HG03159 (cell line): ENCODE results near the gene KRT16.
"Not testable (repeated sequence)": the region's sequence is repeated elsewhere in the genome, so short reads cannot be mapped to it uniquely, and the experiment has no call there.

ENCODE experiments used
- ATAC-seq: cut with Tn5 transposase; IDR thresholded peaks from one replicate; pipeline ENCODE4 v1.9.1; 2021; ENCODE audit warnings: mild to moderate bottlenecking, moderate library complexity; ENCODE audit not compliant: unreplicated experiment

Gene KRT16

DNA sequence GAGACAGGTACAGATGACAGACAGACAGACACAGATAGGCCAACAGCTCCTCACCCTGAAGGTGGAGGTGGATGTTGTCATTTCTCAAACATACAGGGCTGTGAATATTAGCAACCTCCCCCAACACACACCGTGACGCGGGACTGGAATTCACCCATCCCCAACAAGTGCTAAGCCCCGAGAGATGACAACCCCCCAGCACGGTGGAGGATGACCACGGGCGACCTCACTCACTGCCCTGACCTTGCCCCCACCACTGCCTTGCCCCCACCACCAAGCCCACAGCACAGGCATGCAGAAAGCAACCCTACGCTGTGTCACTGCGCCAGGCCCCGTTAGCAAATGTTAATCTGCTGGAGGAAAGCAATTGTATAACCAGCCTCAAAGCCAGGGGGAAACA is 16.7 kb upstream of the KRT16 start:
- no peak for ATAC-seq

DNA sequence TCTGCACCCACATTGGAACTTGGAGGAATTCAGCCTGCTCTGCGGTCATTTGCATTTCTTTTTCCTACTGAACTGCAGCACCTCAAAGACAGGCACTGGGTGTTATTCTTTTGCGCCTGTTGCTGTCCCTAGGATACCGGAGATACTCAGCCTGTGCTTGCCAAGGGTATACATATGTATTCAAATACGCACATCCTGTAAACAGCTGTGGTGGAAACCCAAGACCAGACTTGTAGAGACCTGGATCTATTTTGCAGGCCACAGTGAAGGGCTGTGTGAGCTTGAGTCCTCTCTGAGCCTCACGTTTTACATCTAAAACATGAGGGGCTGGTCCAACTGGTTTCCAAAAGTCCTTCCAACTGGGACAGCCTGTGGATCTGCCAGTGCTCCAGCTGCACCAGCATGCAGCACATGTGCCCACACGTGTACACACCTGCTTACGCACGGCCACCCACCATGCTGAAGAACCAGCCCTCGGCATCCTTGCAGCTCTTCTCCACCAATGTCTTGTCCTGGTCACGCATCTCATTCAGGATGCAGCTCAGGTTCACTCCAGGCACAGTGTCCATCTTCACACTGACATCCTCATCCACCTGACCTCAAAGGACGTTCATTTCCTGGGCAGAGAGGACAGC is 16.2 kb upstream of the KRT16 start:
- ATAC-seq, result not testable (repeated sequence)

DNA sequence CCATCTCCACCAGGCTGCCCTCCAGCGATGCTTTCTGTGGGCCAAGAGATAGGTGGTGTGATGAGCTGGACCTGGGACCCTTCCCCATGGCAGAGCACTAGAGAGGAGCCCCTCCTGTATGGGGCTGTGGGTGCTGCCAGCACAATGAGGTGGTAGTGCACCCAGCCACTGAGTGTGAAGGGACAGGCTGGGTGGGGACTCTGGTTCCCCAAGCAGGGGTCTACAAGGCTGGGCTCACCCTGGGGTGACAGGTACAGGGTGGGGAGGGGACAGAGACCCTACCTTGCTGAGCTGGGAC is 15.5 kb upstream of the KRT16 start:
- not testable (repeated sequence) for ATAC-seq

DNA sequence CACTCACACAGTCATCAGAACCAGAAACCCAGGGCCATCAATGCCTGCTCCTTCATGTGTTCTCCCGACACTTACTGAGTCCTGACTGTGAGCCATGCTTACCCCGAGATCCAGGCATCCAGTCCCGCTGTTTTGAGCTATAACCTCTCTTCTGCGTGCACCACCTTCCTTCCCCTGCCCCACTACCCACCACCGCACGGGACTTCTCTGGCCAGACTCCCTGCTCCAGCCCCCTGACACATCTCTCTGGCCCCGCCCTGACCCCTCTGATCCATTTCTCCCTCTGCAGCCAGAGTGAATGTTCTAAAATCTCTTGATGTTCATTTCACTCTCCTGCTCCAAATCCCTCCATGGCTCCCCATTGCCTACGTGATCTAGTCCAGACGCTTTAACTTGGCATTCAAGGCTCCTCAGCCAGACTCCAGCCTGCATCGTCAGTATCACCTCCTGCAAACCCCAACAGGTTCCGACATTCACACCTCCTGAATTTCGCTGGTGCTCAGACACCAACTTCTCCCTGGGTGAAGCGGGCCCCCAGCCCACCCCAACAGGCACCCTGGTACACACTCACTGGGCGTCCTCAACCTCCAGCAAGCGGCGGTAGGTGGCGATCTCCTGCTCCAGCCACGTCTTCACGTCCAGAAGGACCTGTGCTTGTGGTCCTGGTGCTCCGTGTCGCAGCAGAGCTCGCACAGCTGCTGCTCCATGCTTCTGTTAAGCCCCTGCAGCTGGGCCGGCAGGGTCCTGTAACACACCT is 14.9 kb upstream of the KRT16 start:
- ATAC-seq, result no peak

DNA sequence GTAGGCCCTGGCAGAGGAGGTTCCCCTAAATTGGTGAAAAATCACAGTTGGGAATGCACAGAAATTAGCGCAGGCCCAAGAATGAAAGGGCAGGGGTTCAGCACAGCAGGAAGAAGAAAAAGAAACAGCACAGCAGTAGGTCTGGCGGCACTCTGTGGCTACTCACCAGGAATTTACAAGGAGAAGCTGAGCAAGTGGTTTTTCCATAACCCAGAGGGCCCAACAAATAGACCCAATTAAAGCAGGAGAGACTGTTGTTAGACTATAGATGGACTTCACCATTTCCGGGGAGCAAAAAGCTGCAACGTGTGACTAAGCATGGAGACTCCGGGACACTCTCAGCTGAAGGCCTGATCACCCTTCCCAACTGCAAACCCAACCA is 14.3 kb upstream of the KRT16 start:
- not testable (repeated sequence) for ATAC-seq

DNA sequence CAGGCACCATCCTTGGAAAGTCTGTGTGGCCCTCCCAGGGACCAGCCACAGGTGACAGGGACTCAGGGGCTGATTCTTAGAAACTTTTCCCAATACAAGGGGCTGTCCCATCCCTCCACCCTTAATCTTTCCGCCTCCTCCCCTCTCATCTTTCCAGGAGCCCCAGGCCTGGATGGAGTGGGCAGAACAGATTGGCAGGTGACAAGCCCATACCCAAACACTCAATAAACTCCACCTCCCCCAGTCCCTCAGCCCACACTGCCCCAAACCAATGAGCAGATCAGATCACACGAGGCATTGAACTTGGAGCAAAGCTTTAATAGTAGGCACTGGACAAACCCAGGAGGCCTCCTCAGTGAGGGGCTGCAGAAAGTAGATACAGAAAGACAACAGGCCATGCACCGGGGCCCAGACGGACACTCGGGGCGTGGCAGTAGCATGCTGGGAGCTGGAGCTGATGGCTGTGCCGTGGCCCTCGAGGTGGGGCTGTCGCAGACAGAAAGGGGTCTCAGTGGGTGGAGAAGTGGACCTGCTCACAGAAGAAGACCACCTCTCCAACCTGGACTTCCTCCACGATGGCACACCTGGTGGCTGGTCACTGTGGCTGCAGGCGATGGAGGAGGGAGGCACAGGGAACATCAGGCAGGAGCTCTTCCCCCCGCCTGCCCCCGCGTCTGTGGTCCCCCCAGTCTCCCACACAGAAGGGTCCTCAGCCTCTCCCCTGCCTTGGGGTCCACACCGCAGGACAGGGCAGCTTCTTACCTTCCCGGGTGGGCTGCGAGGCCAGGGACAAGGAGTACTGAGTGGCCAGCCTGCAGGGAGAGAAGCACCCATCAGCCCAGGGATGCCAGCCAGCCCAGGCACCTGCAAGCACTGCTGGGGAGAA is 13.7 kb upstream of the KRT16 start:
- not testable (repeated sequence) for ATAC-seq

DNA sequence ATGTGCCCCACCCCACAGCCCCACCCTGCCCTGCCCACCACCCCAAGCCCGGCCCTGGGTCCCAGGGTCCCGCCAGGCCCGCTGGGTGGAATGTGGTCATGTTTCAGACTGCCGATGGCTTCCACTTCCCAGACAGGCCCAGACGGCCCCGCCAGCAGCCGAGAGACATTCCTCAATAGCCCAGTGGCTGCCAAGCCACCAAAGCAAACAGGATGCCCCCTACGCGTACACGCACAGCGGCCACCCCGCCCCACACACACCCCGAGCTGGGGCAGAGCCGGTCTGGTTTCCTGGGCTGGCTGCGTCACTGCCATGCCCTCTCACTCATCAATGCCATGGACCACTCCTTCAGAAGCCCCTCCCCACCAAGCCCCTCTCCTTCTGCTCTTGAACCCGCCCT is 13.0 kb upstream of the KRT16 start:
- no peak for ATAC-seq

DNA sequence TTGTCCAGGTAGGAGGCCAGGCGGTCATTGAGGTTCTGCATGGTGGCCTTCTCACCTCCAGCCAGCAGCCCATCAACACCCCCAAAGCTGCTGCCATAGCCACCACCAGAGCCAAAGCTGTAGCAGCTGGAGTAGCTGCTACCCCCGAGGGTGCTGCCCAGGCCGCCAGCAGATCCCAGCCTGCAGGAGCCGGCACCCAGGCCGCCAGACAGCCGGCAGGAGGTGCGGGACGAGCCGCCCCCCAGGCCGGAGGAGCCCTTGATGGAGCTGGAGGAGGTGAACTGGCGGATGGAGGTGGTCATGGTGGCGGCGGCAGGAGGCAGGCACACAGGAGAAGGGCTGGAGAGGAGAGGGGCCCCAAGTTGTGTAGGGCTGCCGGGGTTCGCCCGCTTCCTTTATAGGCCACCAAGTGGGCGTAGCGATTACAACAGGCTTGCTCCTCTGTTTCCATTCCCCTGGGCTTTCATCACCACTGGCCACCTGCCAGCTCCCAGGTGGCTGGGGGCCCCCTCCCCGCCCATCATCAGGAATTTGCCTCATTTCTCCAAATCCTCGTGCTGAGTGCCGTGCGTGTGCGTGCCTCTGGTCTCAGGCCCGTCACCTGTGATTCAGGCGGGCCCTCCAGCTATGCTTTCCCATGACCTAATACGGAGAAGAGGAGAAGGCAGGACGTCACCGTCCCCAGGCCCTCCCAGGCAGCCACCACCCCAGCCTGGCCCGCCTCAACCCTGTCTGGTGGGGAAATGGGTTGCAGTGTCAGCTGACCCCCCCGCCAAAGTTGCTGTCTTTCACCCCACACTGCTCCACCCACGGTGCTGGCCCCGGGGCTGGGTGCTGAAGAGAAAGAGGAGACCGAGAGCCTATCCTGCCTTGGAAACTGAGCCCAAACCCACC is 11.9 kb upstream of the KRT16 start, which contains the start of gene KRT17:
TSS of gene KRT17 (minus strand) at position 368 of the 894 bp plus-strand sequence. CDS start at position 302, 66 bp downstream.
- ATAC-seq, result no peak

DNA sequence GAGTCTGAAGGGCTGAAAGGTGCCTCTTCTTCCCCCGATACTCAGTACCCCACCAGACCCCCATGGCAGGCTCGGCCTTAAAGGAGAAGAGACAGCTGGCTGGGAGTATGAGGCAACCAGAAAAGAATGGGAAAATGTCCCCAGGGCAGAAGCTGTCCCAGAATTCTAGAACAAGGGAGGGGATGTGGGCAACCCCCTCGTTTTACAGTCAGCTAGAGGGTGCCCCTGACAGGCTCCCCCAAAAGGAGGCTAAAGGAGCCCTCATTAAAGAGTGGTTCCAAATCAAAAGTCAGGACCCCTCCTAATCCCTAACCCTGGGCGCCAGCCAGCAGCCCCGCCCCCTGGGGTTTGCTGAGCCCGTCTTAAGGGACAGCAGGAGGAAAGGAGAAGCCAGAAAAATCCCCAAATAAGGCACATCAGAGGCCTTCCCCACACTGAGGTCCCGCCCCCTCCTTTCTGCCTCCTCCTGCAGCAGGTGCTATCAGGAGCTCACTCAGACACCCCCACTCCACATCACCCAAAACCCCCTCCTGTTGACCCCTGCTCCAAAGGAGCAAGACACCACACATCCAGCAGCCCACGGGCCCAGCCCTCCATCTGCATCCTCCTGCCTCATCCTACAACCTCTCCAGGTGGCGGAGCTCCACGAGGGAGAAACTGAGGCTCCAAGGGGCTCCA is 10.8 kb upstream of the KRT16 start:
- not testable (repeated sequence) for ATAC-seq

DNA sequence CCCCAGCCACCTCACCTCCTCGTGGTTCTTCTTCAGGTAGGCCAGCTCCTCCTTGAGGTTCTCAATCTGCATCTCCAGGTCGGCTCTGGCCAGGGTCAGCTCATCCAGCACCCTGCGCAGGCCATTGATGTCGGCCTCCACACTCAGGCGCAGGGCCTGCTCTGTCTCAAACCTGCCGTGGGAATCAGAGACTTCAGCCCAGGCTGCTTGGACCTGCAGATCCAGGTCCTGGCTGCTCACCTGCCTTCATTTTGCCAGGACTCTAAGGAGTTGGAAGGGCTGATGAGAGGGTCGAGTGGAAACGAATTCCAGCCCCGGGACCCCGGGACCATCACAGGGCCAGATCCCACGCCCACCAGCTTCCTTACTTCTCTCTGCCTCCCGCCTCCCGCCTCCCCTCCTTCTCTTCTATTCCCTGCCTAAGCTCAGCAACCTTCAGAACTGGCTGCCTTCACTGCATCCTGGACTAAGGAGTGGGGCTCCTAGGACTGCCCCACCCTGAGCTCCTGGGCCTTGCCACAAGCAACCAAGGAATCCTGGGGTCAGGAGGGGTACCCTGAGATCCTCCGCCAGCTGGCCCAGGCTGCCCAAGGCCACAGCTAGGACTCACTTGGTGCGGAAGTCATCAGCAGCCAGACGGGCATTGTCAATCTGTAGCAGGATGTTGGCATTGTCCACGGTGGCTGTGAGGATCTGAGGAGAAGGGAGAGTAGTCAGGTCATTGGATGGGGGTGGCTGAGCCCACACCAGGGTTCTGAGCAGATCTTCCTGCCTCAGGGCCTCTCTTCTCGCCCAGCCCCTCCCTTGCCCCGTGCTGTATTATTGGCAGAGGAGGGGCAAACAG is 10.0 kb upstream of the KRT16 start:
- ATAC-seq, result not testable (repeated sequence)

DNA sequence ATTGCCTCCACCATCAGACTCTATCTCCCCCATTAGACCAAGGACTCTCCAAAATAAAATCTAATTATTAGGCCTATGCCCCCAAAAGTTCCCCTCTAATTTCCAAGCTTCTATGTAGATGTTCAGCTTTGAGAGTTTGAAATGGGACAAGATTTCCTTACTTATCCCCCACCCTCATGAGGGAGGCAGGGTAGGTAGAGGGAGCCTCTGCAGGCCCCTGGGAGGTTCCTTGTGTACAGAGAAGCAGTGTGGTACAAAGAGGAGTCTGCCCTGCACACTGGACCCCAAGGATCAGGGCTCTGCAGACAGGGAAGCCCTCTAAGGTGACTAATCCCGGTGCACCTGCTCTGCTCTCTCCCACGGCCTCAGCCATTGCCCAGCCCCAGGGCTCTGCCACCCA is 9.3 kb upstream of the KRT16 start:
- no peak for ATAC-seq

DNA sequence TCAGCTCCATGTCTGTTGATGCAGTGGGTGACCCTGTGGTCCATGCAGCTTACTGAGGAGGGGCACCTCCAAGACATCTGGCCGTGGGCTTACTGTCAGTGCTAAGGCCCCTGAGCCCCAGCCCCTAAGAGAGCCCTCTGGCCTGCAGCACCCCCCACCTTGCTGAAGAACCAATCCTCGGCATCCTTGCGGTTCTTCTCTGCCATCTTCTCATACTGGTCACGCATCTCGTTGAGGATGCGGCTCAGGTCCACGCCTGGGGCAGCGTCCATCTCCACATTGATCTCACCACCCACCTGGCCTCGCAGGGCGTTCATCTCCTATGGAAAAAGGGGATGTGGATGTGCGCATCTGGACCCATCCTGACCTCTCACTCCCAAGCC is 8.9 kb upstream of the KRT16 start:
- not testable (repeated sequence) for ATAC-seq

DNA sequence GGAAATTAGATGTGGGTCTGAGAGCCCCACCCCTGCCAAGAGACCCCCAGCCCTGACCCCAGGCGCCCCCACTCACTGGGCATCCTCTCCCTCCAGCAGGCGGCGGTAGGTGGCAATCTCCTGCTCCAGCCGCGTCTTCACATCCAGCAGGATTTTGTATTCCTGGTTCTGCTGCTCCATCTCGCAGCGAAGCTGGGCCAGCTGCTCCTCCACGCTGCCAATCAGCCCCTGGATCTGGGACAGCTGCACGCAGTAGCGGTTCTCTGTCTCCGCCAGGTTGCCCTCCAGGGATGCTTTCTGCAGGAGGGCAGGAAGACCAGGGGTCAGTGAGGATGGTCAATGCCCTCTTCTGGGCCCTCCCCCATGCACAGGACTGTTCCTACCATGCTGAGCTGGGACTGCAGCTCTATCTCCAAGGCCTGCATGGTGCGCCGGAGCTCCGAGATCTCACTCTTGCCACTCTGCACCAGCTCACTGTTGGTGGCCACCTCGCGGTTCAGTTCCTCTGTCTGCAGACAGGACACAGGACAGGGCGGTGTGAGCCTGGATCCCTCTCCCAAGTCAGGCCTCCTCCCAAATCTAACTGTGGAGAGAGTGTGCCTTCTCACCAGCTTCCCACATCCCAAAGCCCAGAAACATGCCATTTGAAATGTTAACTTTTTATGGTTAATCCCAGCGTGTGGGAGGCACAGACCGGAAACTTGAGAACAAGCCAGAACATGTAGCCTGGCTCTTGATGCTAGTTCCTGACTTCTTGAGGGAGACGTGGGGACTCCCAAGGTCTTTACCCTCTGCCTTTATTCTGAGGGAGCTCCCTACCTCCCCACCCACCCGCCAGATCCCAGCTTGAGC is 8.2 kb upstream of the KRT16 start:
- no peak for ATAC-seq

DNA sequence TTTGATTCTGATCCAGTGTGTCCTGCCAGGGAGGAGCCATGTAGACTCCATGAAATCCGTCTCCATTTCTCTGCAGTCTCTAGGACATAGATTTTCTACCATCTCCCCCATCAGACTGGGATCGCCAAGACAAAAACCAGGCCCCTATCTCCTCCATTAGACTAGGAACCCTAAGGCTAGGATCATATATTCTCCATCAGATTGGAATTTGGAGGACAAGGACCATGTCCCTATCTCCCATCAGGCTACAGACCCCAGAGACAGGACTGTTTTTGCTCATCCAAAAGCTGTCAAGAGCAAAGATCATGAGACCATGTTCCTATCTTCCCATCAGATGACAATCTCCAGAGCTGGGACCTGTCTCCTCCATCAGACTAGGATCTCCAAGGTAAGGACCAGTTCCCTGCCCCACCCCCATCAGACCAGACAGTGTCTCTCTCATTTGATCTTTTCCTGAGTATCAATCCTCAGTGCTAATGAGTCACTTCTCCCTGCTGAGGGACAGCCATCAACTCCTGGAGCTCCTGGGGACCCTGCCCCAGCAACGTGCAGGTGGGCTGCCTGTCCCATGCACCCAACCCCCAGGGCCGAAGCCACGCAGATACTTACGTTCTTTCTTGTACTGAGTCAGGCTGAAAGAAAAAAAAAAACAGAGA is 7.5 kb upstream of the KRT16 start:
- not testable (repeated sequence) for ATAC-seq

DNA sequence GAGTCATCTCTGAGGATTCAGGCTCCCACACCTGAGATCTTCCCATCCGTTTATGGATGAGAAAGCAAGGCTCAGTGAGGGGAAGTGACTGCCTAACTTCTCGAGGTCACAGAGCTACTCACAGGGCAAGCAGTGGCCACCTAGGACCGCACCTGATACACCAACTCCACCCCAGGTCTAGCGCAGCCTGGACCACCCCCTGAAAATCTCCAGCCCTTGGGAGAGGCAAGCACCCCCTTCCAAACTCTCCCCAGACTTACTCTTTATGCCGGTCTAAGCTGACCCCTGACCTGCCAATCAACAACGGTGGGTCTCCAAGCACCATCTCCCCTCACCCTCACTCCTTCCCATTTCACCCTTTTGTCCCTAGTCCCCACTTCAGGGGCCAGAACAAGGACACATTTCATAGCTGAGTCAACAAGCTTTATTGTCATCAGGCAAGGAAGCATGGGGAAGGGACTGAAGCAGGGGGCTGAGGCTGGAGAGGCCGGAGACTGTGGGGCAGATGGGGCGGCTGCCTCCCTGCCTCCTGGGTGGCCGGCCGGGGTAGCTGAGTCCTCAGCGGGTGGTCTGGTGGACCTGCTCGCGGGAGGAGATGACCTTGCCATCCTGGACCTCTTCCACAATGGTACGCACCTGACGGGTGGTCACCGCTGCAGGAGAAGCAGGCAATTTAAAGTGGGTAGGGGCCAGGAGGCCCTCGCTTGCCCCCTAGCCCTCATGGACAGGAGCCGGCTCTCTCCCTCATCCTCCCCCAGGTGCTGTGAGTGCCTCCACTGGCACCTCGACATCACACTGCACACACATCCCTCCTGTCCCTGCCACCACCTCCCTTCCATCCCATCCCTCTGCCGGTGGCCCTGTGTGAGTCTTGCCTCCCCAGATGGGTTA is 6.7 kb upstream of the KRT16 start:
- no peak for ATAC-seq

DNA sequence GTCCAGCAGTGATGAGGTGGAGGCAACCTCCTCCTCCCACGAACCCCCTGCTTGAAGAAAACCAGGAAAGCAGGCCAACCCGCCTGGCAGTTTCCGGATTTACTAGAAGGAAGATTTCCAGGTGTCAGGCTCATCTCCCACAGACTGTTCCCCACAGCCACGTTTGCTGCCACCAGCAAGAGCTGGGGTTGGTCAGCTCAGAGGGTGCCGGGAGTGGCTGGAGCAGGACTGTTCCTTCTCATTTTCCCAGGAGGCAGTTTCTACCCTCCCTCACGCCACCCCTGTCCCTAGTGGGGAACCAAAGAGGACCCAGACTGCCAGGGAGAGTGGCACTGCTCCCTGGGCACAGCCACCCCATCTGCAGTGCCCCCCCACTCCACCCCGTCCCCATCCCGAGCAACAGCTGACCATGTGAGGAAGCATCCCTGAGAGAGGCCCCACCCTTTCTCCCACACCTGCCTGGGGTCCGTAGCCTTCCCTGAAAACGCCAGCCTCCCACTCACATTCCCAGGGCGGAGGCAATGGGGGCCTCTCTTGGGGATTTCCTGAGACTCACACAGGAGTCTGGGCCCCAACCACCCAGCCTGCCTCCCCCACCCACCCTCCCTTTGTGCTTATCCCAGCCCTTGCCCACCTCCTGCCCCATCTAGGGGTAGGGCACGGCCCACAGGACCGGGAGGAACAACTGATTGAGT is 5.9 kb upstream of the KRT16 start:
- no peak for ATAC-seq
